ENCODE data around the gene COQ6. TPM values are rescaled to one million over a fixed set of nuclear protein-coding genes. Genes with fewer than 3 reads are reported as not detected.
A peak's percentile ranks its signal among the peaks of the same experiment; 100 is the strongest.
"Not testable (repeated sequence)": the region's sequence is repeated elsewhere in the genome, so short reads cannot be mapped to it uniquely, and the experiment has no call there.

The COQ6 gene
- total RNA-seq, 4 donors from 2014 or later, result 42.0 to 72.6 (median 55.0) TPM

GRCh38 chr14:73988065-73988464, 38.0 kb downstream of the COQ6 start:
- Histone ChIP-seq H3K27ac (no peak overlapping the region), H3K4me1 (no peaks in the 10 kb centered on the region), H3K4me3 (no peak overlapping the region), H3K27me3 (no peaks in the 10 kb centered on the region), H3K9me3 (no peaks in the 10 kb centered on the region), H3K36me3 (peaks cover 0 to 37% (median 3%) of the 10 kb centered on the region in 3 donors)
- DNase-seq, result no peak
- TF ChIP-seq POLR2A (IDR thresholded peaks at IDR 0.05) (no peak), CTCF (IDR thresholded peaks at IDR 0.05) (no peak)

- H3K27ac ChIP-seq, H3K27me3 ChIP-seq, H3K9me3 ChIP-seq, DNase-seq, H3K4me3 ChIP-seq, H3K4me1 ChIP-seq: not testable (repeated sequence)
- H3K36me3 ChIP-seq, result peaks cover 0 to 32% (median 3%) of the 10 kb centered on the region in 3 donors
Measured at GRCh38 chr14:73988656-73989055, 38.6 kb downstream of the COQ6 start.

GRCh38 chr14:73991092-73991491, 41.0 kb downstream of the COQ6 start:
- TF ChIP-seq POLR2A (IDR thresholded peaks at IDR 0.05), result no peak
- TF ChIP-seq CTCF (IDR thresholded peaks at IDR 0.05), result no peak
- Histone ChIP-seq H3K9me3 (no peaks in the 10 kb centered on the region), H3K4me3 (no peak overlapping the region), H3K27ac (no peak overlapping the region), H3K27me3 (no peaks in the 10 kb centered on the region), H3K4me1 (no peaks in the 10 kb centered on the region), H3K36me3 (peaks cover 0 to 19% (median 3%) of the 10 kb centered on the region in 3 donors)
- no peak for DNase-seq

- not testable (repeated sequence) for DNase-seq, H3K27me3 ChIP-seq, H3K9me3 ChIP-seq, H3K36me3 ChIP-seq
- peaks cover 0 to 22% (median 0%) of the 10 kb centered on the region in 4 donors for H3K4me1 ChIP-seq
- peak overlapping the region in 3 of 4 donors; percentile 1 to 49 (median 46) for H3K4me3 ChIP-seq
- peak overlapping the region in 3 of 4 donors; percentile 56 to 87 (median 81) for H3K27ac ChIP-seq
Measured at GRCh38 chr14:73994926-73995325, 44.8 kb downstream of the COQ6 start.

GRCh38 chr14:73995977-73996378, 45.9 kb downstream of the COQ6 start:
- H3K27ac ChIP-seq, result peak overlapping the region in 3 of 4 donors; percentile 56 to 87 (median 81)
- peak overlapping the region in 3 of 4 donors; percentile 11 to 49 (median 46) for H3K4me3 ChIP-seq
- no peaks in the 10 kb centered on the region for H3K9me3 ChIP-seq
- peak in 2 of 3 donors; percentile 68 to 70 for DNase-seq
- peak; percentile 67 to 80 for TF ChIP-seq POLR2A (IDR thresholded peaks at IDR 0.05)
- TF ChIP-seq CTCF (IDR thresholded peaks at IDR 0.05), result no peak
- H3K36me3 ChIP-seq, result no peaks in the 10 kb centered on the region
- H3K27me3 ChIP-seq, result no peaks in the 10 kb centered on the region
- peaks cover 0 to 22% (median 0%) of the 10 kb centered on the region in 4 donors for H3K4me1 ChIP-seq

- DNase-seq, result no peak
- H3K27ac ChIP-seq, result peak overlapping the region in 3 of 4 donors; percentile 56 to 87 (median 81)
- no peaks in the 10 kb centered on the region for H3K36me3 ChIP-seq
- H3K9me3 ChIP-seq, result no peaks in the 10 kb centered on the region
- no peaks in the 10 kb centered on the region for H3K27me3 ChIP-seq
- H3K4me3 ChIP-seq, result peak overlapping the region in 1 of 4 donors; percentile 16
- no peak for TF ChIP-seq POLR2A (IDR thresholded peaks at IDR 0.05)
- TF ChIP-seq CTCF (IDR thresholded peaks at IDR 0.05), result no peak
- H3K4me1 ChIP-seq, result peaks cover 0 to 22% (median 0%) of the 10 kb centered on the region in 4 donors
Measured at GRCh38 chr14:73996731-73997107, 46.6 kb downstream of the COQ6 start.

All from Peyer's patch (tissue), 4 donors.